Stimulated activated CD8-positive, alpha-beta memory T cell treated with anti-CD3 and anti-CD28 coated beads, Interleukin-12 subunit alpha, Interleukin-12 subunit beta, amount 100 ng/mL, for 4 hours (primary cell): Measurements from ENCODE around the gene KRTAP12-2.
"Not testable (repeated sequence)": the region's sequence is repeated elsewhere in the genome, so short reads cannot be mapped to it uniquely, and the experiment has no call there.

ENCODE experiments used
- DNase-seq: peaks from one replicate; pipeline ENCODE4 v3.0.0-alpha.2; 2020; ENCODE audit warnings: low read depth

KRTAP12-2 gene

DNA sequence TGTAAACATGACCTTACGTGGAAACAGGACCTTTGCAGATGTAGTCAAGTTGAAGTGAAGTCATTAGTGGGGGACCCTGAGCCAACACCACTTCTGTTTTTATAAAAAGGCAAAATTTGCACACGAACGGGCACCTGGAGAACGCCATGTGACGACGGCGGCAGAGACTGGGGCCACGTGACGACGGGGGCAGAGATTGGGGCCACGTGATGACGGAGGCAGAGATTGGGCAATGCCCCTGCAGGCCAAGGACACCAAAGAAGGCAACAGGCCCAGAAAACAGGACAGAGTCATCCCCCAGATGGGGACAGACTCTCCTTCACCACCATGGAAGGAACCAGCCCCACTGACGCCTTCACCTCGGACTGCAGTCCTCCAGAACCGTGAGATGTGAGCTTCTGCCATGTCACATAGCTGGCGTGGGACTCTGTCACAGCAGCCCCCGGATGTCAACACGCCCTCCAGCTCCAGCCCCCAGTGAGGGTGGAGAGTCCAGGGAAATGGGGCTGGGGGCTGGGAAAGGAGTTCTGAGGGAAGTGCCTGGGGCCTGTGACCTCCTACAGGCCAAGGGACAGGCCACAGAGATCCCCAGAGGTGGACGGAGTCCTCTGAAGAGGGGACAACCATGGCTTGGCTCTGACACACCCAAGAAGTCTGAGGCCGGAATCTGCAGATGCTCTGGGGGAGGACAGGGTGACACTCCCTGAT is 16.3 kb downstream of the KRTAP12-2 start:
- no peak for DNase-seq

DNA sequence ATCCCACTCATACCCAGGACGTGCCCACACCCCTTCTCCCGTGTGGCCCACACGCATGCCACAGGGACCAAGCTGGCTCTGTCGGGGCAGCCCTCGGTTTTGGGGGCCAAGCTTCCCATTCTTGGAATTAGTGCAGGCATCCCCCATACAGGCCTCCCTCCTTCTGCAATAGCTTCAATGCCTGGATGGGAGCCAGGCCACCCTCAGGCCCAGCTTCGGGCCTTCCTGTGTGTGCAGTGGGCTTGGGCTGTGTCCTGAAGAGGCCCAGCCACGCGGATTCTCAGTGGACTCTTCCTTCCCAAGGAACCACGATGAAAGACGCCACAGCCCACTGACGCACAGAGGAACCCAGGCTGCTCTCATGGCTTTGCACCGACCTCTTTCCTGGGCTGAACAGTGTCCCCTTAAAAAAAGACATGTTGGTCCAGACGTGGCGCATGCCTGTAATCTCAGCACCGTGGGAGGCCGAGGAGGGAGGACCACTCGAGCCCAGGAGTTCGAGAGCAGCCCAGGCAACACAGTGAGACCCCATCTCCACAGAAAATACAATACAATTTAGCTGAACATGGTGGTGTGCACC is 17.1 kb downstream of the KRTAP12-2 start:
- no peak for DNase-seq

DNA sequence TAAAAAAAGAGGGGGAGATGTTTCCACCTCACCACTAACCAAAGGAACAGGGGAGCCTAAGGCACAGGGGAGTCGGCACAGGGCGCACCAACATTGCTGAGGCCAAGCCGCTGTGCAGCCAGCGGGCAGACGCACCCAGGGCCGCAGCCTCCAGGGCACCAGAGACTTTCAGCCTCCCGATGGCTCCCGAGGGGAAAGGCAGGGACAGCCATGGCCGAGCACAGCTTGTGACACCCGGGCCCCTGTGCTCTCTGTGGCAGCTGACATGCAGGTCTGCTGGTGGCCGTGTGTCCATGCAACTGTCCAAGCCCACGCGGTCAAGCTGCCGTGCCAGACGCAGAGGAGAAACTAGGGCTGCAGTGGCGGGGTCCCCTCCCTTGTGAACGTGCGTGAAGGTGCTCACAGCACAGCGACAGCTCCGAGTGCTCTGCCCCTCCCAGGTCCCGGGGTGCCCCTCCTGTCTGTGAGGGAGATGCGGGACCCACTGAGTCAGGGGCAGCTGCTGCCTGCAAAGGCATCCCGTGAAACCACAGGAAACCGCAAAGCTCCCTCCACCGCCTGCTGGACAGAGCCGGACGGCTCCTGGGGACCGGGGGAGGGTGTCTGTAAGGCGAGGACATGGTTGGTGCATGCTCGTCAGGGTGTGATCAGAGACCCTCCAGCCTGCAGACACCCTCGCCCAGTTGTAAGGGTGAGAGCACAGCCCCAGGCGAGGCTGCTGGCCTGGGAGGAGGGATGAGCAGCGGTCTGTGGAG is 18.0 kb downstream of the KRTAP12-2 start:
- no peak for DNase-seq

- no peak for DNase-seq
Observed at GRCh38 chr21:44647222-44647552, 19.5 kb downstream of the KRTAP12-2 start.

DNA sequence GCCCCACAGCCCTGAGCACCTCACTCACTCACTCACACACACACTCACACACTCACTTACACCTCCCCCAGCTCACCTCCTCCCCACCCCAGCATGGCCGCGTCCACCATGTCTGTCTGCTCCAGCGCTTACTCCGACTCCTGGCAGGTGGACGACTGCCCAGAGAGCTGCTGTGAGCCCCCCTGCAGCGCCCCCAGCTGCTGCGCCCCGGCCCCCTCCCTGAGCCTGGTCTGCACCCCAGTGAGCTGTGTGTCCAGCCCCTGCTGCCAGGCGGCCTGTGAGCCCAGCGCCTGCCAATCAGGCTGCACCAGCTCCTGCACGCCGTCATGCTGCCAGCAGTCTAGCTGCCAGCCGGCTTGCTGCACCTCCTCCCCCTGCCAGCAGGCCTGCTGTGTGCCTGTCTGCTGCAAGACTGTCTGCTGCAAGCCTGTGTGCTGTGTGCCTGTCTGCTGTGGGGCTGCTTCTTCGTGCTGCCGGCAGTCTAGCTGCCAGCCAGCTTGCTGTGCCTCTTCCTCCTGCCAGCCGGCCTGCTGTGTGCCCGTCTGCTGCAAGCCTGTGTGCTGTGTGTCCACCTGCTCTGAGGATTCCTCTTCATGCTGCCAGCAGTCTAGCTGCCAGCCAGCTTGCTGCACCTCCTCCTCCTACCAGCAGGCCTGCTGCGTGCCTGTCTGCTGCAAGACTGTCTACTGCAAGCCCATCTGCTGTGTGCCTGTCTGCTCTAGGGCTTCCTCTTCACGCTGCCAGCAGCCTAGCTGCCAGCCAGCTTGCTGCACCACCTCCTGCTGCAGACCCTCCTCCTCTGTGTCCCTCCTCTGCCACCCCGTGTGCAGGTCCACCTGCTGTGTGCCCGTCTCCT is 20.1 kb downstream of the KRTAP12-2 start, which contains the start of gene KRTAP10-11:
Gene KRTAP10-11, plus strand, starts transcription at position 49 of the 856 bp plus-strand sequence. Its CDS starts 45 bp downstream, at position 94.
- not testable (repeated sequence) for DNase-seq

GRCh38 chr21:44644878-44645277 is 21.8 kb downstream of the KRTAP12-2 start:
- no peak for DNase-seq

DNA sequence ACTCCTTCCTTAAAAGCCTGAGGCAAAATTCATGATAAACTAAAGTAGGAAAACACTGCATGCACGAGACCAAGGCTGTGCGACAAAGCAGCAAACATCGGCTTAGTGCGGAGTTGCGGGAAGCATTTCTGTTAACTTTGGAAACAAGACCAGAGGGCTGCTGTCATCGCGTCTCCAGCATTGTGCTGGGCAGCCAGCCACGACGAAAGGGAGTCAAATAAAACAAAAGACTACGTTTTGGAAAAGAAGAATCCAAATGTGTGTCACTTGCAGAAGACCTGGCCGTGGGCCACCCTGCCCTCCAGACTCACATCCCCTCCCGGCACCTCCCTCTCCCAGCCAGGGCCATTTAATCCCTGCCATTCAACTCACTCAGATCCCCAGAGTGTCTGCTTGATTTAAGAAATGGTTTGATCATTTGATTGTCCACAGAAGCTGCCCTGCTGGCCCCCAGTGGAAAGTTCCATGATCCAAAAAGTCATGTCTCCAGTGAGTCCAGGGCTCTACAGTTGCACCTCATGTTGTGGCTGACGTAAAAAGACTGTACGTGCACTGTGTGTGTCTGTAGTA is 22.9 kb downstream of the KRTAP12-2 start:
- DNase-seq = no peak

DNA sequence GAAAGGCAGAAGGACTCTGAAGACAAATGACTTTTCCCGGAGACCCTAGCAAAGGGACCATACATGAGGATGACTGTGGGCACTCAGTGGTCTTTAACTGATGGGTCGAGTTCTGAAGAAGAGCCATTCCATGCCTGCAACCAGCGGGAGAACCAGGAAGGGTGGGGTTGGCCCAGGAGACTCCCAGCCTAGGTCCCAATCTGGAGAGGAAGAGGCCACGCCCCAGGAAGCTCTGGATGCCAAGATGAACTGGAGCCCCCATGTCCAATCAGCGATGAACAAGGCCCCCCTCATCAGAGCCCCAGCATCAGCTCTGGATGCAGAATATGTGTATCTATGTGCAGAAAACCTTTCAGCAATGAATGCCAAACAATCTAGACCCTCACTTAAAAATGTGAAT is 26.0 kb downstream of the KRTAP12-2 start:
- DNase-seq = no peak

DNA sequence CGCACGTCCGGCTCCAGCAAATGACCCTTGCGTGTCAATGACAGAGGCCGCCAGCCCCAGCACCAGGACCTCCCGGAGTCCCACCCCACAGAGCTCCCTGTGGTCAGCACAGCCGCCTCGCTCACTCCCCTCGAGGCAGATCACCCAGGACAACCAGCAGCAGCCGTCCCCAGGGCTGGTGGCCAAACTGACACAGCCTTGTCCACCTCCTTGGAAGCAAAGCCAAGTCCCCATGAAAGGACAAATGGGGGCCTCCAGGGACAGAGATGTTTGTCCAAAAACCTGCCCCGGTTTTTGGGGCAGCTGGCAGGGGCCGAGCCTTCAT is 27.4 kb downstream of the KRTAP12-2 start:
- DNase-seq = no peak

- not testable (repeated sequence) for DNase-seq
Observed at GRCh38 chr21:44638506-44639330, 28.0 kb downstream of the KRTAP12-2 start.

DNA sequence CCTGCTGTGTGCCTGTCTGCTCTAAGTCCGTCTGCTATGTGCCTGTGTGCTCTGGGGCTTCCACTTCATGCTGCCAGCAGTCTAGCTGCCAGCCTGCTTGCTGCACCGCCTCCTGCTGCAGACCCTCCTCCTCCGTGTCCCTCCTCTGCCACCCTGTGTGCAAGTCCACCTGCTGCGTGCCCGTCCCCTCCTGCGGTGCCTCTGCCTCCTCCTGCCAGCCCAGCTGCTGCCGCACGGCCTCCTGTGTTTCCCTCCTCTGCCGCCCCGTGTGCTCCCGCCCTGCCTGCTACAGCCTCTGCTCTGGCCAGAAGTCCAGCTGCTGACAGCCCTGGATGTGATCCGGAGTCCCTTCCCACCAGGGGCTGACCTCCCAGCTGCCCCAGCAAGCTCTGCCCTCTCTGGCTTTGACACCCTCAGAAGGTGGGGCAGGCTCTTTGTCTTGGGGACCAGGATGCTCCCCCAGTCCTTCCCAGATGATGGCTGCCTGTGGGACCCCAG is 28.8 kb downstream of the KRTAP12-2 start:
- DNase-seq = not testable (repeated sequence)

GRCh38 chr21:44637018-44637850 is 29.5 kb downstream of the KRTAP12-2 start, which contains the start of gene KRTAP10-10:
Gene KRTAP10-10 (plus strand): TSS chr21:44637356. CDS start chr21:44637418, 62 bp downstream.
- no peak for DNase-seq

- no peak for DNase-seq
Observed at GRCh38 chr21:44636209-44637017, 30.3 kb downstream of the KRTAP12-2 start.

GRCh38 chr21:44632067-44632466 is 34.7 kb downstream of the KRTAP12-2 start:
- DNase-seq = no peak

DNA sequence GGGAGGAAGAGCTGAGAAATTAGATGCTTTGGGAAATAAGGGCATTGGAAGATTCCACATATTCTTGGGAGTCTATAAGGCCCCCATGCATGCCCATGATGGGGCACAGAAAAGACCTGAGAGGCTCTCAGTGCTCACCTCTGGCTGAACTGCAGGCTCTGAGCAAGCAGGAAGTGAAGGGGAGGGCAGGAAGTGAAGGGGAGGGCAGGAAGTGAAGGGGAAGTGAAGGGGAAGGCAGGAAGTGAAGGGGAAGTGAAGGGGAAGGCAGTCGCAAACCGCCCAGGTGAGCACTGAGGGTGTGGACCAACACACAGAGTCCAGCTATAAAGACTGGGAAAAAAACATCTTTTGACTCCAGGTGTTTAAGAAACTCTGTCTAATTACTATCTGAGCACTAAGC is 36.3 kb downstream of the KRTAP12-2 start:
- DNase-seq = no peak

DNA sequence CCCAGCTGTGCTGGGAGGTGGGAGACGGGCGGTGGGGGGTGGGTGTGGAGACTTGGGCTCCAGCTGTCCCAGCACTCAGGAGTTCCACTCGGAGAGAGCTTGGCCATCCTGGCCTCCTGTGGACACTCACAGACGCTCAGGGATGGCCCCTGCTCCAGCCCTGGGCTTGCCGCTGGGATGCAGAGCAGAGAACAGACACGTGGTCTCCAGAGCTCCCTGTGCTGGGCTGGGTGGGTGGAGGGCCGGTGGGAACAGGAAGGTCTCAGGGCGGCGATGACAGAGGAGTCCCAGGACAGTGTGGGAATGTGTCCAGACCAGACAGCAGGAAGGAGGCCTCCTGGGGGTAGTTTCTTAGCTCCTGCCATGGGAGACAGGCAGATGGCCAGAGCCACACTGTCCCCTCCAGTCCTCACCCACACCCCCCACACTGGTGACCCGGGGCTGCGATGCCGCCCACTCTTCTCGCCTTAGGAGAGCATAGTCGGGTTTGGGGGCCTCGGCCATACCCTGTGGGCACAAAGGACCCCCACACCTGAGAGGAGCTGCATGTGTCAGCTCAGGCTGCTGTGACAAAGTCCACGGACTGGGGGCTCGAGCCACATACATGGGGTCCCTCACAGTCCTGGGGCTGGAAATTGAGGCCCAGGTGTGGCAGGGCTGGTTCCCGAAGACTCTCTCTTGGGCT is 37.9 kb downstream of the KRTAP12-2 start:
- DNase-seq = no peak

DNA sequence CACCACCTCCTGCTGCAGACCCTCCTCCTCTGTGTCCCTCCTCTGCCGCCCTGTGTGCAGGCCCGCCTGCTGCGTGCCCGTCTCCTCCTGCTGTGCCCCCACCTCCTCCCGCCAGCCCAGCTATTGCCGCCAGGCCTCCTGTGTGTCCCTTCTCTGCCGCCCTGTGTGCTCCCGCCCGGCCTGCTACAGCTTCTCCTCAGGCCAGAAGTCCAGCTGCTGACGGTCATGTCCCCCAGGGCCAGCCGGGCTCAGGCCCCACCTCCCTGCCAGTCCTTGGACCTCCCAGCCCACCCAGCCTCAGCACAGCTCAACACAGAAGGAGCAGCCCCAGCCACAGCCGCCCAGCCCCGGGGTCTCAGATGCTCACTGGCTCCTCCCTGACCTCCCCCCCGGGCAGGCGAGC is 38.9 kb downstream of the KRTAP12-2 start:
- DNase-seq = not testable (repeated sequence)

DNA sequence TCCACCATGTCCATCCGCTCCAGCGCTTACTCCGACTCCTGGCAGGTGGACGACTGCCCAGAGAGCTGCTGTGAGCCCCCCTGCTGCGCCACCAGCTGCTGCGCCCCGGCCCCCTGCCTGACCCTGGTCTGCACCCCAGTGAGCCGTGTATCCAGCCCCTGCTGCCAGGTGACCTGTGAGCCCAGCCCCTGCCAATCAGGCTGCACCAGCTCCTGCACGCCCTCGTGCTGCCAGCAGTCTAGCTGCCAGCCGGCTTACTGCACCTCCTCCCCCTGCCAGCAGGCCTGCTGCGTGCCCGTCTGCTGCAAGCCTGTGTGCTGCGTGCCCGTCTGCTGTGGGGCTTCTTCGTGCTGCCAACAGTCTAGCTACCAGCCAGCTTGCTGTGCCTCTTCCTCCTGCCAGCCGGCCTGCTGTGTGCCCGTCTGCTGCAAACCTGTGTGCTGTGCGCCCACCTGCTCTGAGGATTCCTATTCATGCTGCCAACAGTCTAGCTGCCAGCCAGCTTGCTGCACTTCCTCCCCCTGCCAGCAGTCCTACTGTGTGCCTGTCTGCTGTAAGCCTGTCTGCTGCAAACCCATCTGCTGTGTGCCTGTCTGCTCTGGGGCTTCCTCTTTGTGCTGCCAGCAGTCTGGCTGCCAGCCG is 39.4 kb downstream of the KRTAP12-2 start:
- not testable (repeated sequence) for DNase-seq
